CD4-positive, alpha-beta T cell (primary cell): ENCODE measurements around the gene CEP85. TPM values are rescaled to one million over a fixed set of nuclear protein-coding genes. Genes with fewer than 3 reads are reported as not detected.

Experiments used
- ATAC-seq: fragments of 200-7000 bp; cut with Tn5 transposase; one replicate; pipeline ENCODE4 v1.10.0; 2022; ENCODE audit warnings: mild to moderate bottlenecking; ENCODE audit not compliant: poor library complexity
- CTCF ChIA-PET: fragments of 350-600 bp; sonication (Branson Sonifier 250); formaldehyde crosslinking; loops from one replicate; lab custom pipeline; 2021; ENCODE audit warnings: antibody characterized with exemption, inconsistent platforms; lab: Charles Lee
- POLR2A ChIA-PET: fragments of 350-600 bp; sonication (Branson Sonifier 250); formaldehyde crosslinking; loops from one replicate; lab custom pipeline; 2021; ENCODE audit warnings: antibody characterized with exemption, inconsistent platforms; lab: Charles Lee
- DNase-seq, 14 experiments: peaks; one replicate each; pipeline ENCODE4 v3.0.0-alpha.2; 2013 to 2020; ENCODE audit warnings: mixed read lengths in 2 of 14
- H3K27ac ChIP-seq, 2 donors: one replicate each; pipeline versions ENCODE4 v1.5.1 to v1.7.0; 2013; ENCODE audit warnings: low read length in 2 of 2, low read depth in 1 of 2, mild to moderate bottlenecking in 1 of 2
- H3K27me3 ChIP-seq, 2 experiments: 1 replicate in 1 of 2; 2 replicates in 1 of 2; pipeline versions ENCODE4 v1.6.1 to v1.7.0; 2013; ENCODE audit warnings: low read length in 2 of 2, control low read depth in 1 of 2, mild to moderate bottlenecking in 1 of 2, moderate library complexity in 1 of 2; ENCODE audit not compliant: insufficient read depth in 2 of 2, control insufficient read depth in 1 of 2
- H3K36me3 ChIP-seq: one replicate; pipeline ENCODE4 v1.6.1; 2013; ENCODE audit warnings: low read length, control low read depth; ENCODE audit not compliant: insufficient read depth
- H3K4me1 ChIP-seq: one replicate; pipeline ENCODE4 v1.6.1; 2013; ENCODE audit warnings: low read length, control low read depth; ENCODE audit not compliant: insufficient read depth
- H3K4me3 ChIP-seq: one replicate; pipeline ENCODE4 v1.5.1; 2013; ENCODE audit warnings: mild to moderate bottlenecking, low read length, moderate library complexity
- H3K9me3 ChIP-seq, 2 experiments: 1 replicate in 1 of 2; 2 replicates in 1 of 2; pipeline versions ENCODE4 v1.6.1 to v1.7.0; 2013; ENCODE audit warnings: low read length in 2 of 2, mild to moderate bottlenecking in 2 of 2, control low read depth in 1 of 2, moderate library complexity in 1 of 2; ENCODE audit not compliant: control insufficient read depth in 1 of 2, insufficient read depth in 1 of 2
- H3K27ac Mint-ChIP-seq: one replicate; pipeline ENCODE4 v1.8.0; 2020; ENCODE audit warnings: mixed read lengths
- H3K27me3 Mint-ChIP-seq: one replicate; pipeline ENCODE4 v1.8.0; 2021; ENCODE audit warnings: mixed read lengths
- H3K36me3 Mint-ChIP-seq: one replicate; pipeline ENCODE4 v1.8.0; 2021; ENCODE audit warnings: low read depth, mixed read lengths
- H3K4me1 Mint-ChIP-seq: one replicate; pipeline ENCODE4 v1.8.0; 2021; ENCODE audit warnings: low read depth, mixed read lengths
- H3K4me3 Mint-ChIP-seq: one replicate; pipeline ENCODE4 v1.8.0; 2020; ENCODE audit warnings: mild to moderate bottlenecking, mixed read lengths
- H3K9me3 Mint-ChIP-seq: one replicate; pipeline ENCODE4 v1.8.0; 2020; ENCODE audit warnings: mixed read lengths
- CTCF ChIP-seq: fragments of 200-600 bp; IDR thresholded peaks from one replicate; pipeline ENCODE4 v1.8.0; 2022; ENCODE audit warnings: antibody characterized with exemption, mild to moderate bottlenecking
- intact Hi-C, 2 experiments: fragments of 100-400 bp; cut with DNase I in 1 of 2; cut with micrococcal nuclease in 1 of 2; formaldehyde crosslinking; loops; one replicate each; pipeline versions ENCODE4 v1.15.1 to v1.9.0; 2023 to 2025; cut with DNase I, micrococcal nuclease
- total RNA-seq, 174 experiments: library from RNA in 2 of 174; stranded (reverse) in 2 of 174; gene quantifications; one replicate each; pipeline ENCODE4 v1.2.3 and lab custom pipeline; 2021 to 2026

Gene CEP85
- total RNA-seq, 2 experiments from 2014 or later, result 7.6 to 8.4 TPM

- TF ChIP-seq CTCF, result no peak
- no peaks in the 10 kb centered on the region for H3K9me3 Mint-ChIP-seq
- Histone ChIP-seq H3K9me3 (no peaks in the 10 kb centered on the region), H3K27me3 (no peaks in the 10 kb centered on the region), H3K4me3 (no peak overlapping the region), H3K36me3 (no peaks in the 10 kb centered on the region), H3K27ac (no peak overlapping the region), H3K4me1 (peaks cover 11% of the 10 kb centered on the region)
- CTCF ChIA-PET, result no interaction called here
- no peaks in the 10 kb centered on the region for H3K36me3 Mint-ChIP-seq
- DNase-seq (no peak), ATAC-seq (no peak)
- intact Hi-C loops, result no loop called here
- H3K4me1 Mint-ChIP-seq, result peaks cover 17% of the 10 kb centered on the region
- H3K27ac Mint-ChIP-seq, result no peak overlapping the region
- no peak overlapping the region for H3K4me3 Mint-ChIP-seq
- POLR2A ChIA-PET, result interaction anchor here (1.2 kb wide), 1 partner anchor 45 kb away, joined by 3 read pairs; no protein-coding TSS in a partner anchor
- no peaks in the 10 kb centered on the region for H3K27me3 Mint-ChIP-seq
These were observed 45.5 kb upstream of the CEP85 start for GRCh38 chr1:26188477-26188876.

DNA sequence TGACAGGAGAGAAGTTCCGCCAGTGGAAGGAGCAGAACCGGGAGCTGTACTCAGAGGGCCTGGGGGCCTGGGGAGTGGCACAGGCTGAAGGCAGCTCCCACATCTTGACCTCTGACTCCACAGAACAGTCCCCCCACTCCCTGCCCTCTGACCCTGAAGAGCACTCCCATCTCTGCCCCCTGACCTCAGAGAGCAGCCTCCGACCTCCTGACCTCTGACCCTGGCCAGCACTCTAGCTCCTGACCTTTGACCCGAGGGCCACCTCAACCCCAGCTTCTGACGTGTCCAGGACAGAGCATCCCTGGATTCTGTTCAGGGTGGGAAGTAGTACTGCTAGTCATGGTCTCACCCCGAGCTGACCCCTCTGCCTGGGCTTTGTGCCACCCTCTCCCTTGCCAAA is 44.7 kb upstream of the CEP85 start:
- ChIA-PET CTCF (interaction anchor here (3.5 kb wide), 1 partner anchor 45 kb away, joined by 12 read pairs; the partner anchor contains the start of gene CEP85), POLR2A (interaction anchor here (1.2 kb wide), 1 partner anchor 44 kb away, joined by 3 read pairs; no protein-coding TSS in a partner anchor)
- Mint-ChIP-seq H3K4me1 (peaks cover 17% of the 10 kb centered on the region), H3K4me3 (no peak overlapping the region), H3K36me3 (no peaks in the 10 kb centered on the region), H3K27ac (no peak overlapping the region), H3K9me3 (no peaks in the 10 kb centered on the region), H3K27me3 (no peaks in the 10 kb centered on the region)
- Histone ChIP-seq H3K4me3 (no peak overlapping the region), H3K27me3 (no peaks in the 10 kb centered on the region), H3K4me1 (peaks cover 11% of the 10 kb centered on the region), H3K27ac (no peak overlapping the region), H3K9me3 (no peaks in the 10 kb centered on the region), H3K36me3 (no peaks in the 10 kb centered on the region)
- ATAC-seq, result no peak
- no peak for TF ChIP-seq CTCF
- no peak for DNase-seq
- intact Hi-C loops, result no loop called here

DNA sequence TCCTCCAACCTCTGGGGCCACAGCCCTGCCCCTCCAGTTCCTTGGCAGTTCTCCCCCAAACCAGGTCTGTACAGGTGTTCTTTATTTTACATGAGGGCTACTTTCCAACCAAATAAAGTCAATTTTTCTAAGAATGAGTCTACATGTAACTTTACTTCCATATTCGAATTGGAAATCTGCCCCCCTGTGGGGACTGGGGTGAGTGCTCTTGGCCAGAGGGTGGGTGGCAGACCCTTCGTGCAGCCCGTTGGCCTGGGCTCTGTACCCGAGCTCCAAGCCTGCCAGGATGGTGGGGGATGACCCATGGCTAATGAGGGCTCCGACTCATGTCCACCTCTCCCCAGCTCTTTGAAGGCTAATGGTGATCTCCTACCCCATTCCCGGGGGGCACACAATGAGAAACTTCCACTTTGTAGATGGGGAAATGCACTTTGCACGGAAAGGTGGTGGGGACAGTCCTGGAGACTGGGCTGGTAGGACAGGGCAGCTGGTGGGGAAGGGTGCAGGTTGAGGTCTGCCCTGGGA is 44.2 kb upstream of the CEP85 start:
- no peak overlapping the region for H3K4me3 ChIP-seq
- no peaks in the 10 kb centered on the region for H3K27me3 Mint-ChIP-seq
- H3K4me1 ChIP-seq, result peaks cover 11% of the 10 kb centered on the region
- H3K36me3 ChIP-seq, result no peaks in the 10 kb centered on the region
- no peaks in the 10 kb centered on the region for H3K27me3 ChIP-seq
- no peak for TF ChIP-seq CTCF
- H3K27ac ChIP-seq, result no peak overlapping the region
- ATAC-seq (no peak), DNase-seq (no peak)
- H3K4me1 Mint-ChIP-seq, result peaks cover 17% of the 10 kb centered on the region
- H3K9me3 ChIP-seq, result no peaks in the 10 kb centered on the region
- CTCF ChIA-PET, result interaction anchor here (3.5 kb wide), 1 partner anchor 44 kb away, joined by 12 read pairs; the partner anchor contains the start of gene CEP85
- intact Hi-C loops, result no loop called here
- H3K27ac Mint-ChIP-seq, result no peak overlapping the region
- H3K36me3 Mint-ChIP-seq, result no peaks in the 10 kb centered on the region
- H3K9me3 Mint-ChIP-seq, result no peaks in the 10 kb centered on the region
- H3K4me3 Mint-ChIP-seq, result no peak overlapping the region
- POLR2A ChIA-PET, result interaction anchor here (1.2 kb wide), 1 partner anchor 44 kb away, joined by 3 read pairs; no protein-coding TSS in a partner anchor
